H9 (cell line): ENCODE measurements around the gene CLEC3B. TPM values are rescaled to one million over a fixed set of nuclear protein-coding genes. Genes with fewer than 3 reads are reported as not detected.

ENCODE experiments used
- DNase-seq: peaks from one replicate; pipeline ENCODE4 v3.0.0-alpha.2; 2017
- H2AFZ ChIP-seq: one replicate; pipeline ENCODE4 v1.6.1; 2013; ENCODE audit warnings: mild to moderate bottlenecking, low read length, control low read depth, moderate library complexity
- H2AK5ac ChIP-seq: 2 replicates; pipeline ENCODE4 v1.6.1; 2013; ENCODE audit warnings: low read length, control low read depth, mixed read lengths; ENCODE audit not compliant: insufficient read length
- H2BK120ac ChIP-seq: one replicate; pipeline ENCODE4 v1.6.1; 2013; ENCODE audit warnings: low read depth, mild to moderate bottlenecking, low read length, control low read depth, inconsistent platforms; ENCODE audit not compliant: poor library complexity, severe bottlenecking
- H2BK12ac ChIP-seq: 2 replicates; pipeline ENCODE4 v1.6.1; 2013; ENCODE audit warnings: low read length, control low read depth, mixed read lengths, low read depth; ENCODE audit not compliant: insufficient read length
- H2BK15ac ChIP-seq: 2 replicates; pipeline ENCODE4 v1.6.1; 2013; ENCODE audit warnings: low read depth, low read length, control low read depth
- H2BK20ac ChIP-seq: one replicate; pipeline ENCODE4 v1.6.1; 2013; ENCODE audit warnings: low read depth, mild to moderate bottlenecking, low read length, control low read depth, inconsistent platforms; ENCODE audit not compliant: poor library complexity, severe bottlenecking
- H2BK5ac ChIP-seq: 2 replicates; pipeline ENCODE4 v1.6.1; 2013; ENCODE audit warnings: low read length, control low read depth, mixed read lengths; ENCODE audit not compliant: insufficient read length
- H3K14ac ChIP-seq: 2 replicates; pipeline ENCODE4 v1.6.1; 2013; ENCODE audit warnings: low read length, control low read depth; ENCODE audit not compliant: insufficient read depth
- H3K18ac ChIP-seq: 2 replicates; pipeline ENCODE4 v1.6.1; 2013; ENCODE audit warnings: low read depth, mild to moderate bottlenecking, mixed read lengths, low read length, control low read depth; ENCODE audit not compliant: insufficient read length
- H3K23ac ChIP-seq: 2 replicates; pipeline ENCODE4 v1.6.1; 2013; ENCODE audit warnings: low read length, control low read depth, mixed read lengths, low read depth; ENCODE audit not compliant: insufficient read length
- H3K23me2 ChIP-seq: 2 replicates; pipeline ENCODE4 v1.6.1; 2013; ENCODE audit warnings: low read depth, mild to moderate bottlenecking, mixed read lengths, low read length, control low read depth; ENCODE audit not compliant: insufficient read length, poor library complexity, severe bottlenecking
- H3K27ac ChIP-seq: 2 replicates; pipeline ENCODE4 v1.5.1; 2013; ENCODE audit warnings: low read length, control low read depth, mixed read lengths, low read depth; ENCODE audit not compliant: insufficient read length
- H3K27me3 ChIP-seq: 2 replicates; pipeline ENCODE4 v1.6.1; 2013; ENCODE audit warnings: low read length, control low read depth, inconsistent platforms; ENCODE audit not compliant: insufficient read depth
- H3K4ac ChIP-seq: 2 replicates; pipeline ENCODE4 v1.6.1; 2013; ENCODE audit warnings: low read depth, mild to moderate bottlenecking, control low read depth, inconsistent platforms, low read length, moderate library complexity
- H3K4me1 ChIP-seq: 2 replicates; pipeline ENCODE4 v1.6.1; 2013; ENCODE audit warnings: low read length, control low read depth, inconsistent platforms; ENCODE audit not compliant: insufficient read depth
- H3K4me2 ChIP-seq: 2 replicates; pipeline ENCODE4 v1.6.1; 2013; ENCODE audit warnings: low read length, control low read depth, mixed read lengths; ENCODE audit not compliant: insufficient read length, insufficient read depth
- H3K56ac ChIP-seq: 2 replicates; pipeline ENCODE4 v1.6.1; 2013; ENCODE audit warnings: low read depth, mild to moderate bottlenecking, mixed read lengths, low read length, control low read depth; ENCODE audit not compliant: insufficient read length
- H3K79me1 ChIP-seq: 2 replicates; pipeline ENCODE4 v1.6.1; 2013; ENCODE audit warnings: low read depth, mild to moderate bottlenecking, moderate library complexity, low read length, control low read depth, inconsistent platforms; ENCODE audit not compliant: insufficient read depth, poor library complexity, severe bottlenecking
- H3K79me2 ChIP-seq: 2 replicates; pipeline ENCODE4 v1.6.1; 2013; ENCODE audit warnings: low read length, control low read depth, inconsistent platforms; ENCODE audit not compliant: insufficient read depth
- H3K9ac ChIP-seq: 2 replicates; pipeline ENCODE4 v1.6.1; 2013; ENCODE audit warnings: low read length, control low read depth, mixed read lengths; ENCODE audit not compliant: insufficient read length; ENCODE audit errors: extremely low read depth
- H3K9me3 ChIP-seq: one replicate; pipeline ENCODE4 v1.6.1; 2013; ENCODE audit warnings: low read depth, low read length, inconsistent platforms; ENCODE audit not compliant: control insufficient read depth
- H3T11ph ChIP-seq: one replicate; pipeline ENCODE4 v1.6.1; 2013; ENCODE audit warnings: mild to moderate bottlenecking, low read length, control low read depth, inconsistent platforms
- H4K20me1 ChIP-seq: one replicate; pipeline ENCODE4 v1.6.1; 2013; ENCODE audit not compliant: control insufficient read depth, insufficient read length, insufficient read depth
- H4K5ac ChIP-seq: 2 replicates; pipeline ENCODE4 v1.6.1; 2013; ENCODE audit warnings: low read depth, mild to moderate bottlenecking, mixed read lengths, low read length, control low read depth; ENCODE audit not compliant: insufficient read length
- H4K8ac ChIP-seq: replicated peaks from 2 replicates; pipeline ENCODE4 v1.6.1; 2013; ENCODE audit warnings: low read length, control low read depth, mixed read lengths, low read depth; ENCODE audit not compliant: insufficient read length
- H4K91ac ChIP-seq: 2 replicates; pipeline ENCODE4 v1.6.1; 2013; ENCODE audit warnings: low read depth, mild to moderate bottlenecking, moderate library complexity, mixed read lengths, low read length, control low read depth; ENCODE audit not compliant: insufficient read length
- H3K27ac Mint-ChIP-seq, 3 experiments: 2 replicates in 2 of 3; 3 replicates in 1 of 3; pipeline ENCODE4 v1.8.0; 2020 to 2021; ENCODE audit warnings: mixed read lengths in 3 of 3, mild to moderate bottlenecking in 1 of 3, moderate library complexity in 1 of 3
- H3K27me3 Mint-ChIP-seq: 2 replicates; pipeline ENCODE4 v1.8.0; 2021; ENCODE audit warnings: low read depth, mild to moderate bottlenecking, moderate library complexity, mixed read lengths
- H3K36me3 Mint-ChIP-seq, 3 experiments: 2 replicates in 2 of 3; 3 replicates in 1 of 3; pipeline ENCODE4 v1.8.0; 2020 to 2021; ENCODE audit warnings: low read depth in 3 of 3, mixed read lengths in 3 of 3; ENCODE audit not compliant: insufficient read depth in 1 of 3
- H3K4me1 Mint-ChIP-seq, 2 experiments: 2 replicates each; pipeline ENCODE4 v1.8.0; 2020; ENCODE audit warnings: mixed read lengths in 2 of 2
- H3K4me3 Mint-ChIP-seq, 2 experiments: 2 replicates in 1 of 2; 3 replicates in 1 of 2; pipeline ENCODE4 v1.8.0; 2020 to 2021; ENCODE audit warnings: mild to moderate bottlenecking in 2 of 2, mixed read lengths in 2 of 2, moderate library complexity in 1 of 2
- H3K9me3 Mint-ChIP-seq, 2 experiments: 2 replicates in 1 of 2; 3 replicates in 1 of 2; pipeline ENCODE4 v1.8.0; 2020; ENCODE audit warnings: mild to moderate bottlenecking in 2 of 2, mixed read lengths in 2 of 2, moderate library complexity in 1 of 2
- WGBS: extraction: QIAGEN DNeasy Blood & Tissue Kit; methylation state at CpG from one replicate; pipeline ENCODE4 v1.1.7; 2013; ENCODE audit warnings: missing lambda C conversion rate, low lambda C conversion rate, mixed read lengths; ENCODE audit not compliant: insufficient read length; ENCODE audit errors: extremely low coverage; 5-methylcytosine and 5-hydroxymethylcytosine counted together
- total RNA-seq: library from RNA; stranded (reverse); gene quantifications from 2 replicates; pipeline ENCODE4 v1.2.1, GENCODE V29; 2021
- TF ChIP-seq, protein P1 (sequence below): fragments of 200-600 bp; sonication (generic); conservative IDR thresholded peaks from 3 replicates; pipeline ENCODE4 v1.8.0; 2021; ENCODE audit warnings: antibody characterized with exemption, mild to moderate bottlenecking

The CLEC3B gene
- total RNA-seq, 1 experiment from 2014 or later, result not detected

DNA sequence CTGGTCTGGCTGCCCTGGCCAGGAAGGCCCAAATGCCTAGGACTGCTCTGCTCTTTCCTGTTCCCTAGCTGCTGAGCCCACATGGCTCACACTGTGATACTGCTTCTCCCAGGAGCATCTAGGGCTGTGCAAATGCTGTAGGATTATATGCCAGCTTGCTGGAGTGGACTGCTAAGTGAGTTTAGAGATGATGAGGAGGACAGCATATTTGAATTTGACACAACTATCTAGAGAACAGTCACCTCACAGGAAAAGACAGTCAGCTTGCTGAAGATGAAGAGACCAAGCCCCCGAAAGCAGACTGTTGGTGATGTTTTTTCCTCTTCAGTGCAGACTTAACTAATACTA, 39.2 kb downstream of the CLEC3B start:
- peaks cover 5% of the 10 kb centered on the region; the same call in 1 of the 2 replicates for H3K4me1 ChIP-seq

More for the DNA sequence above, 39.2 kb downstream of the CLEC3B start:
- Histone ChIP-seq H3K9ac (no peak overlapping the region), H3K9me3 (no peaks in the 10 kb centered on the region), H3K79me1 (no peaks in the 10 kb centered on the region), H3K79me2 (no peaks in the 10 kb centered on the region), H2BK12ac (no peak overlapping the region), H2BK120ac (no peak overlapping the region), H3K56ac (no peak overlapping the region), H4K20me1 (no peaks in the 10 kb centered on the region), H3K14ac (no peak overlapping the region), H3K27me3 (peaks cover 2% of the 10 kb centered on the region; the same call in 1 of the 2 replicates), H3K23me2 (no peaks in the 10 kb centered on the region), H3K23ac (no peak overlapping the region), H3K27ac (no peak overlapping the region), H3K18ac (no peak overlapping the region), H3T11ph (no peak overlapping the region), H2AK5ac (no peak overlapping the region), H4K8ac (no peak overlapping the region), H2AFZ (no peak overlapping the region), H4K91ac (no peak overlapping the region), H2BK15ac (no peak overlapping the region), H3K4me2 (no peak overlapping the region), H3K4ac (no peak overlapping the region), H4K5ac (no peak overlapping the region), H2BK20ac (no peak overlapping the region), H2BK5ac (no peak overlapping the region)
- H3K27me3 Mint-ChIP-seq, result peaks cover 74% of the 10 kb centered on the region
- WGBS, result no CpG with 5 or more reads among the region's 1 CpG
- DNase-seq, result no peak
- H3K36me3 Mint-ChIP-seq, result no peaks in the 10 kb centered on the region
- H3K27ac Mint-ChIP-seq, result no peak overlapping the region
- peaks cover 6 to 10% of the 10 kb centered on the region in 2 experiments; a peak in 3 of 4 replicates for H3K4me1 Mint-ChIP-seq
- H3K9me3 Mint-ChIP-seq, result no peaks in the 10 kb centered on the region
- TF ChIP-seq, protein P1, sequence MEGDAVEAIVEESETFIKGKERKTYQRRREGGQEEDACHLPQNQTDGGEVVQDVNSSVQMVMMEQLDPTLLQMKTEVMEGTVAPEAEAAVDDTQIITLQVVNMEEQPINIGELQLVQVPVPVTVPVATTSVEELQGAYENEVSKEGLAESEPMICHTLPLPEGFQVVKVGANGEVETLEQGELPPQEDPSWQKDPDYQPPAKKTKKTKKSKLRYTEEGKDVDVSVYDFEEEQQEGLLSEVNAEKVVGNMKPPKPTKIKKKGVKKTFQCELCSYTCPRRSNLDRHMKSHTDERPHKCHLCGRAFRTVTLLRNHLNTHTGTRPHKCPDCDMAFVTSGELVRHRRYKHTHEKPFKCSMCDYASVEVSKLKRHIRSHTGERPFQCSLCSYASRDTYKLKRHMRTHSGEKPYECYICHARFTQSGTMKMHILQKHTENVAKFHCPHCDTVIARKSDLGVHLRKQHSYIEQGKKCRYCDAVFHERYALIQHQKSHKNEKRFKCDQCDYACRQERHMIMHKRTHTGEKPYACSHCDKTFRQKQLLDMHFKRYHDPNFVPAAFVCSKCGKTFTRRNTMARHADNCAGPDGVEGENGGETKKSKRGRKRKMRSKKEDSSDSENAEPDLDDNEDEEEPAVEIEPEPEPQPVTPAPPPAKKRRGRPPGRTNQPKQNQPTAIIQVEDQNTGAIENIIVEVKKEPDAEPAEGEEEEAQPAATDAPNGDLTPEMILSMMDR, result no peak
- no peak overlapping the region for H3K4me3 Mint-ChIP-seq
